HG03460 (cell line): ENCODE data around the gene CAMK2D.

Source experiments
- ATAC-seq: cut with Tn5 transposase; IDR thresholded peaks from one replicate; pipeline ENCODE4 v1.9.1; 2021; ENCODE audit not compliant: unreplicated experiment

Gene CAMK2D

GRCh38 chr4:113537628-113538027 lies 223.9 kb downstream of the CAMK2D start:
- no peak for ATAC-seq

- ATAC-seq: no peak
These were observed 224.3 kb downstream of the CAMK2D start for GRCh38 chr4:113537203-113537602.

GRCh38 chr4:113534711-113535110 lies 226.8 kb downstream of the CAMK2D start:
- no peak for ATAC-seq

- ATAC-seq: no peak
These were observed 230.0 kb downstream of the CAMK2D start for GRCh38 chr4:113531572-113531971.

GRCh38 chr4:113528395-113528794 lies 233.1 kb downstream of the CAMK2D start:
- no peak for ATAC-seq

- no peak for ATAC-seq
These were observed 236.0 kb downstream of the CAMK2D start for GRCh38 chr4:113525521-113525920.

GRCh38 chr4:113524505-113525186 lies 236.9 kb downstream of the CAMK2D start:
- peak; percentile 46 for ATAC-seq

- peak; percentile 90 for ATAC-seq
These were observed 237.4 kb downstream of the CAMK2D start for GRCh38 chr4:113524096-113524495.

- no peak for ATAC-seq
These were observed 239.1 kb downstream of the CAMK2D start for GRCh38 chr4:113522433-113522832.

- no peak for ATAC-seq
These were observed 248.2 kb downstream of the CAMK2D start for GRCh38 chr4:113513382-113513781.

GRCh38 chr4:113512880-113513279 lies 248.7 kb downstream of the CAMK2D start:
- ATAC-seq: no peak

- ATAC-seq: no peak
These were observed 249.6 kb downstream of the CAMK2D start for GRCh38 chr4:113511944-113512343.

GRCh38 chr4:113509851-113510250 lies 251.7 kb downstream of the CAMK2D start:
- ATAC-seq: no peak

GRCh38 chr4:113505044-113505443 lies 256.5 kb downstream of the CAMK2D start:
- no peak for ATAC-seq

GRCh38 chr4:113504422-113504821 lies 257.1 kb downstream of the CAMK2D start:
- no peak for ATAC-seq

- no peak for ATAC-seq
These were observed 257.8 kb downstream of the CAMK2D start for GRCh38 chr4:113503691-113504090.

GRCh38 chr4:113502906-113503305 lies 258.6 kb downstream of the CAMK2D start:
- ATAC-seq: no peak

GRCh38 chr4:113502476-113502875 lies 259.1 kb downstream of the CAMK2D start:
- no peak for ATAC-seq

GRCh38 chr4:113500424-113500823 lies 261.1 kb downstream of the CAMK2D start:
- ATAC-seq: no peak

GRCh38 chr4:113499696-113500095 lies 261.8 kb downstream of the CAMK2D start:
- ATAC-seq: no peak

GRCh38 chr4:113499166-113499565 lies 262.4 kb downstream of the CAMK2D start:
- ATAC-seq: no peak

GRCh38 chr4:113497154-113497884 lies 264.2 kb downstream of the CAMK2D start:
- no peak for ATAC-seq

GRCh38 chr4:113496698-113497097 lies 264.8 kb downstream of the CAMK2D start:
- no peak for ATAC-seq
